A204.1 (cell line): ENCODE results near the gene RETSAT.

Source experiments
- FAIRE-seq: peaks from 2 replicates; lab custom pipeline; 2012; peaks lifted over from hg19 to GRCh38; lab: Jason Lieb, UNC

Gene RETSAT

DNA sequence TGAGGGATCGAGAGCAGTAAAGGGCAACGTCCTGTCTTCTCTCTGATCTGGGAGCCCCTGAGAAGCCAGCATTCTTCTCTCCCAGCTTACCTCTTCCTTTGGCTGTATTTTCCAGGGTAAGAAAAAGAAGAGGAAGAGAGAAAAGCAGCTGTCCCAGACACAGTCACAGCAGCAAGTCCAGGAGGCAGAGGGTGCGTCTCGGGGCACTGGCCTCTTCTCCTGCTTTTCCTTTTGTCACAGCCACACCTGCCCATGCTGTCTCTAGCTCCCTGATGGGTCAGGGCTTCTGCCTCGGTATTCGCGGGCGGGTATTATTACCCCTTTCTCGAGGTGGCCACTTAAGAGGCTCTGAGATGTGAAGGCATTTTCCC, 46.8 kb downstream of the RETSAT start:
- no peak for FAIRE-seq

- FAIRE-seq: no peak
These were observed 50.4 kb downstream of the RETSAT start for GRCh38 chr2:85303780-85304531.

- FAIRE-seq: no peak
These were observed 52.2 kb downstream of the RETSAT start for GRCh38 chr2:85302121-85302520.
